IMR-90 (cell line): Measurements from ENCODE around the gene AGXT. TPM values are rescaled to one million over a fixed set of nuclear protein-coding genes. Genes with fewer than 3 reads are reported as not detected.

Experiments used
- BHLHE40 ChIP-seq: fragments of 150-350 bp; IDR thresholded peaks from 2 replicates; pipeline ENCODE4 v1.6.1; 2016; ENCODE audit warnings: mild to moderate bottlenecking, low read depth, low read length
- CEBPB ChIP-seq: IDR thresholded peaks from 2 replicates; pipeline ENCODE4 v1.6.1; 2012; ENCODE audit warnings: low read depth, low read length, improper control_type of control experiment
- RAD21 ChIP-seq: IDR thresholded peaks from 2 replicates; pipeline ENCODE4 v1.6.1; 2012; ENCODE audit warnings: low read length, improper control_type of control experiment
- polyA plus RNA-seq, 3 experiments: library from polyadenylated mRNA; depleted of rRNA; stranded (reverse); fragments of >200 nt; gene quantifications; 2 replicates each; pipeline ENCODE4 v1.2.3, GENCODE V29; 2012; ENCODE audit warnings: low replicate concordance in 1 of 3
- total RNA-seq: library from RNA; depleted of rRNA; stranded (reverse); fragments of >200 nt; gene quantifications from 2 replicates; pipeline ENCODE4 v1.2.3, GENCODE V29; 2012

AGXT gene
- total and polyA plus RNA-seq, 2 of the 4 experiments (the other 2 are of a cell fraction) = not detected

DNA sequence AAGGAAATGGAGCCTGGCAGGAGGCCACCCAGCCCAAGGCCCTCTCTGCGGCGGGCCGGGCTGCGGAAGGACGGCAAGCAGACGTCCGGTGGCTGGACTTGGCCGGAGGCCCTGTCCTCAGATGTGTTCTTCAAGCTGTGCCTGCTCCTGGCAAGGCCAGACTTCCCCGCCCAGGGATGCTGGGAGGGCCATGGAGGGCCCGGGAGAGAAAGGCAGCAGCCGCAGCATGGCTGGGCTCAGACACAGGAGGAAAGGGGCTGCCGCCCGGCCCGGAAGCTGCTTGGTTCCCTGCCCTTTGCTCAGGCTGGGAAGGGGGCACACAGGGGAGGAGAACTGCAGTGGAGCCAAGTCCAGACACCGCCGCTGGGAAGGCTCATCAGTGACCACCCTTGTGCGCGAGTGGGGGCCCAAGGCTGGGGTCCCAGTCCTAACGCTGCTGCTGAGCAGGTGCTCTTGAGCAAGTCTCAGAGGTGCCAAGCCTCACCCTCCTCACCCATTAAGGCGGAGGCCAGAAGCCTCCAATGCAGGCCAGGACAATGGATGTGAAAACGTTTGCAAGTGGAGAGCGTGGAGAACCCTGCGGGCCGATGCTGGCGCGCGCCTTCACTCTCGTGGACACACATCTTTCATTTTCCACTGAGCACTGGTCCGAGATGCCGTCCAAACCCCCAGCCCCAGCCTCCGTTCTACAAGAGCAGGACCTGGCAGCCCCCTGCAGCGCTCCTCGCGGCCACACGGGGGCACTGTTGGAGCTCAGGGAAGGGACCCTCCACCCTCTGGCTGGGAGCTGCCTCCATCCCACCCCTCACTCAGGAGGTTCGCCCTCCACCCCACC lies 45.4 kb downstream of the AGXT start (continued):
- TF ChIP-seq CEBPB (no peak), RAD21 (peak; percentile 71), BHLHE40 (no peak)
